Liver (tissue), 9 donors: ENCODE data around the gene AKNA. TPM values are rescaled to one million over a fixed set of nuclear protein-coding genes. Genes with fewer than 3 reads are reported as not detected.

ENCODE experiments used
- DNase-seq: peaks from one replicate; pipeline ENCODE4 v3.0.0-alpha.2; 2017; ENCODE audit warnings: low spot score
- H3K27ac ChIP-seq, 2 donors: one replicate each; pipeline ENCODE4 v1.7.0; 2013; ENCODE audit warnings: inconsistent platforms in 2 of 2, low read length in 2 of 2, control low read depth in 1 of 2, low read depth in 1 of 2, mild to moderate bottlenecking in 1 of 2
- H3K27me3 ChIP-seq, 4 donors: one replicate each; pipeline versions ENCODE4 v1.6.1 to v1.7.0; 2013; ENCODE audit warnings: low read length in 3 of 4, inconsistent platforms in 1 of 4, mild to moderate bottlenecking in 1 of 4, moderate library complexity in 1 of 4; ENCODE audit not compliant: control insufficient read depth in 4 of 4, insufficient read depth in 4 of 4
- H3K36me3 ChIP-seq, 4 donors: one replicate each; pipeline versions ENCODE4 v1.6.1 to v1.7.0; 2013; ENCODE audit warnings: low read length in 3 of 4, mild to moderate bottlenecking in 3 of 4, low read depth in 1 of 4, moderate library complexity in 1 of 4; ENCODE audit not compliant: control insufficient read depth in 4 of 4, insufficient read depth in 3 of 4
- H3K4me1 ChIP-seq, 4 donors: one replicate each; pipeline versions ENCODE4 v1.6.1 to v1.7.0; 2013; ENCODE audit warnings: low read length in 3 of 4, mild to moderate bottlenecking in 3 of 4, moderate library complexity in 1 of 4; ENCODE audit not compliant: control insufficient read depth in 4 of 4, insufficient read depth in 4 of 4
- H3K4me3 ChIP-seq, 3 donors: one replicate each; pipeline versions ENCODE4 v1.6.1 to v1.7.0; 2013; ENCODE audit warnings: low read length in 3 of 3, control low read depth in 1 of 3, low read depth in 1 of 3, mild to moderate bottlenecking in 1 of 3
- H3K9ac ChIP-seq, 2 donors: one replicate each; pipeline ENCODE4 v1.7.0; 2013; ENCODE audit warnings: low read length in 2 of 2, mild to moderate bottlenecking in 2 of 2, moderate library complexity in 2 of 2, control low read depth in 1 of 2, low read depth in 1 of 2
- H3K9me3 ChIP-seq, 4 donors: one replicate each; pipeline versions ENCODE4 v1.6.1 to v1.7.0; 2013; ENCODE audit warnings: low read length in 3 of 4; ENCODE audit not compliant: control insufficient read depth in 4 of 4
- ATF3 ChIP-seq: IDR thresholded peaks from 2 replicates; pipeline ENCODE4 v1.6.1; 2016; ENCODE audit warnings: antibody characterized with exemption
- CTCF ChIP-seq: fragments of 150-350 bp; IDR thresholded peaks from 2 replicates; pipeline ENCODE4 v1.5.1; 2017; ENCODE audit warnings: improper control_type of control experiment, low read depth, low read length; ENCODE audit not compliant: missing input control
- EGR1 ChIP-seq, 2 donors: IDR thresholded peaks; 2 replicates each; pipeline ENCODE4 v1.6.1; 2016 to 2018; ENCODE audit warnings: antibody characterized with exemption in 2 of 2, low read depth in 2 of 2
- FOXA1 ChIP-seq: IDR thresholded peaks from 2 replicates; pipeline ENCODE4 v1.6.1; 2016; ENCODE audit warnings: antibody characterized with exemption
- FOXA2 ChIP-seq: IDR thresholded peaks from 2 replicates; pipeline ENCODE4 v1.6.1; 2016; ENCODE audit warnings: antibody characterized with exemption
- GABPA ChIP-seq, 2 donors: IDR thresholded peaks in 1 of 2; conservative IDR thresholded peaks in 1 of 2; 2 replicates each; pipeline ENCODE4 v1.6.1; 2016; ENCODE audit warnings: antibody characterized with exemption in 2 of 2, mild to moderate bottlenecking in 1 of 2, moderate library complexity in 1 of 2
- HNF4A ChIP-seq, 2 donors: conservative IDR thresholded peaks; 2 replicates each; pipeline ENCODE4 v1.6.1; 2016; ENCODE audit warnings: antibody characterized with exemption in 2 of 2, mild to moderate bottlenecking in 2 of 2
- HNF4G ChIP-seq: IDR thresholded peaks from 2 replicates; pipeline ENCODE4 v1.6.1; 2016; ENCODE audit warnings: antibody characterized with exemption
- JUND ChIP-seq, 2 donors: IDR thresholded peaks; 2 replicates each; pipeline ENCODE4 v1.6.1; 2016; ENCODE audit warnings: antibody characterized with exemption in 2 of 2
- NR2F2 ChIP-seq: IDR thresholded peaks from 2 replicates; pipeline ENCODE4 v1.6.1; 2016; ENCODE audit warnings: antibody characterized with exemption
- RAD21 ChIP-seq, 2 donors: IDR thresholded peaks; 2 replicates each; pipeline ENCODE4 v1.6.1; 2016; ENCODE audit warnings: antibody characterized with exemption in 2 of 2, mild to moderate bottlenecking in 2 of 2
- REST ChIP-seq: IDR thresholded peaks from 2 replicates; pipeline ENCODE4 v1.6.1; 2016; ENCODE audit warnings: antibody characterized with exemption, mild to moderate bottlenecking
- RXRA ChIP-seq, 2 donors: IDR thresholded peaks; 2 replicates each; pipeline ENCODE4 v1.6.1; 2017 to 2018; ENCODE audit warnings: antibody characterized with exemption in 2 of 2, mild to moderate bottlenecking in 1 of 2
- SP1 ChIP-seq: IDR thresholded peaks from 2 replicates; pipeline ENCODE4 v1.6.1; 2018; ENCODE audit warnings: antibody characterized with exemption, mild to moderate bottlenecking
- TAF1 ChIP-seq: conservative IDR thresholded peaks from 2 replicates; pipeline ENCODE4 v1.6.1; 2016; ENCODE audit warnings: antibody characterized with exemption, mild to moderate bottlenecking
- YY1 ChIP-seq: IDR thresholded peaks from 2 replicates; pipeline ENCODE4 v1.6.1; 2016; ENCODE audit warnings: antibody characterized with exemption, mild to moderate bottlenecking
- ZBTB33 ChIP-seq: IDR thresholded peaks from 2 replicates; pipeline ENCODE4 v1.6.1; 2016; ENCODE audit warnings: antibody characterized with exemption
- WGBS: extraction: QIAGEN DNeasy Blood & Tissue Kit; methylation state at CpG from one replicate; pipeline ENCODE4 v1.1.7; 2013; 5-methylcytosine and 5-hydroxymethylcytosine counted together
- polyA plus RNA-seq, 2 donors: library from polyadenylated mRNA; stranded (reverse) in 1 of 2; unstranded in 1 of 2; fragments of 200-250 nt in 1 of 2; fragments of >200 nt in 1 of 2; fragmentation: Nextera tagmentation in 1 of 2; extraction: Ambion mirVana in 1 of 2; gene quantifications; one replicate each; pipeline versions ENCODE4 v1.2.1 to v1.2.3, GENCODE V29; 2013 to 2015
- total RNA-seq, 2 donors: library from RNA; depleted of rRNA; stranded (reverse); fragments of >200 nt; gene quantifications; one replicate each; pipeline ENCODE4 v1.2.3, GENCODE V29; 2014
- donor health status: healthy.
- donor health status: healthy.
- donor health status: healthy.
- donor health status: healthy.
- donor health status: healthy.

The AKNA gene
- total and polyA plus RNA-seq, 4 donors: 4.2 to 31.7 (median 6.9) TPM

GRCh38 chr9:114371343-114371944, 16.3 kb downstream of the AKNA start:
- H3K36me3 ChIP-seq: peaks cover 6 to 32% (median 16%) of the 10 kb centered on the region in 4 donors
- no peak overlapping the region for H3K4me3 ChIP-seq
- DNase-seq: no peak
- 87% methylated on average over 7 of the region's 7 CpGs for WGBS
- no peaks in the 10 kb centered on the region for H3K27me3 ChIP-seq
- H3K9me3 ChIP-seq: no peaks in the 10 kb centered on the region
- no peak for TF ChIP-seq JUND (IDR thresholded peaks at IDR 0.05)
- no peak for TF ChIP-seq FOXA2
- no peak for TF ChIP-seq FOXA1
- TF ChIP-seq GABPA (IDR thresholded peaks at IDR 0.05 in 1 of 2, conservative IDR thresholded peaks at IDR 0.05 in 1 of 2): no peak
- no peak for TF ChIP-seq YY1
- TF ChIP-seq RXRA (IDR thresholded peaks at IDR 0.05): no peak
- no peak for TF ChIP-seq SP1
- TF ChIP-seq TAF1: no peak
- H3K4me1 ChIP-seq: peaks cover 1 to 8% (median 2%) of the 10 kb centered on the region in 4 donors
- no peak overlapping the region for H3K9ac ChIP-seq
- H3K27ac ChIP-seq: peak overlapping the region; percentile 2 to 68

GRCh38 chr9:114370968-114371320, 16.8 kb downstream of the AKNA start:
- TF ChIP-seq ATF3 (no peak), ZBTB33 (no peak), HNF4G (no peak), GABPA (IDR thresholded peaks at IDR 0.05 in 1 of 2, conservative IDR thresholded peaks at IDR 0.05 in 1 of 2) (no peak), HNF4A (conservative IDR thresholded peaks at IDR 0.05) (no peak), EGR1 (IDR thresholded peaks at IDR 0.05; ENCODE audit: low read depth in 2 of 2) (no peak), NR2F2 (no peak), FOXA2 (no peak), TAF1 (no peak), RAD21 (IDR thresholded peaks at IDR 0.05) (no peak)
- Histone ChIP-seq H3K4me3 (no peak overlapping the region), H3K27me3 (no peaks in the 10 kb centered on the region), H3K9ac (no peak overlapping the region), H3K36me3 (peaks cover 6 to 30% (median 15%) of the 10 kb centered on the region in 4 donors), H3K9me3 (no peaks in the 10 kb centered on the region), H3K4me1 (peaks cover 3 to 13% (median 6%) of the 10 kb centered on the region in 4 donors), H3K27ac (peak overlapping the region; percentile 19 to 68)
- no peak for DNase-seq
- WGBS: 88% methylated on average over 4 of the region's 4 CpGs

GRCh38 chr9:114370251-114370967, 17.4 kb downstream of the AKNA start:
- DNase-seq: no peak
- no peak overlapping the region for H3K4me3 ChIP-seq
- H3K9ac ChIP-seq: no peak overlapping the region
- H3K4me1 ChIP-seq: peaks cover 3 to 17% (median 10%) of the 10 kb centered on the region in 4 donors
- TF ChIP-seq CTCF (no peak), HNF4G (no peak), YY1 (no peak), SP1 (no peak), FOXA2 (no peak), HNF4A (conservative IDR thresholded peaks at IDR 0.05) (no peak), FOXA1 (no peak), REST (no peak), ZBTB33 (no peak), RAD21 (IDR thresholded peaks at IDR 0.05) (no peak)
- no peaks in the 10 kb centered on the region for H3K9me3 ChIP-seq
- no peaks in the 10 kb centered on the region for H3K27me3 ChIP-seq
- peak overlapping the region; percentile 19 to 68 for H3K27ac ChIP-seq
- peaks cover 6 to 30% (median 15%) of the 10 kb centered on the region in 4 donors for H3K36me3 ChIP-seq
- 88% methylated on average over 6 of the region's 6 CpGs for WGBS
